GM21447 (cell line): ENCODE results near the gene NXPH4.

ENCODE experiments used
- ATAC-seq: cut with Tn5 transposase; IDR thresholded peaks from one replicate; pipeline ENCODE4 v1.9.1; 2021; ENCODE audit not compliant: unreplicated experiment

Gene NXPH4

GRCh38 chr12:57230381-57231155 is 14.0 kb downstream of the NXPH4 start:
- ATAC-seq: no peak

- ATAC-seq: no peak
Measured at GRCh38 chr12:57231276-57232021, 14.9 kb downstream of the NXPH4 start.

DNA sequence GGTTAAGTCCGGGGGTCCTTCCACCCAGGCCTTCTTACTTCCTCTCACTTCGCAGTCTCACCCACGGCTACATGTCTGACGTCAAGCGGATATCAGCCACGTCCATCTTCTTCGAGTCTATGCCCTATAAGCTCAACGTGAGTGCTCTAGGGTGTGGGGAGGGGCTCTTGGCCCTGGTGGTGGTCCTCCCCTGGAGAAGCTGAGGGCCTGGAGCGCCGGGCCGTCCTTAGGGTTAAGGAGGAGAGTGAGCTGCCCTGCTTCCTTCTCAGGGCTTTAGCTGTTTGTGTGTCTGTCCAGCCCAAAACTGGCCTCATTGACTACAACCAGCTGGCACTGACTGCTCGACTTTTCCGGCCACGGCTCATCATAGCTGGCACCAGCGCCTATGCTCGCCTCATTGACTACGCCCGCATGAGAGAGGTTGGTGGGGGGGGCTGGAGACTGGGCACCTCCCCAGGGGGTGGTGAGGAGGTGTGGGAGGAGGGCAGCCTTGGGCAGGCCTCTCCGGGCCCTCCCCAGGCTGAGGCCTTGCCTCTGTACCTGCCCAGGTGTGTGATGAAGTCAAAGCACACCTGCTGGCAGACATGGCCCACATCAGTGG is 15.7 kb downstream of the NXPH4 start:
- no peak for ATAC-seq

DNA sequence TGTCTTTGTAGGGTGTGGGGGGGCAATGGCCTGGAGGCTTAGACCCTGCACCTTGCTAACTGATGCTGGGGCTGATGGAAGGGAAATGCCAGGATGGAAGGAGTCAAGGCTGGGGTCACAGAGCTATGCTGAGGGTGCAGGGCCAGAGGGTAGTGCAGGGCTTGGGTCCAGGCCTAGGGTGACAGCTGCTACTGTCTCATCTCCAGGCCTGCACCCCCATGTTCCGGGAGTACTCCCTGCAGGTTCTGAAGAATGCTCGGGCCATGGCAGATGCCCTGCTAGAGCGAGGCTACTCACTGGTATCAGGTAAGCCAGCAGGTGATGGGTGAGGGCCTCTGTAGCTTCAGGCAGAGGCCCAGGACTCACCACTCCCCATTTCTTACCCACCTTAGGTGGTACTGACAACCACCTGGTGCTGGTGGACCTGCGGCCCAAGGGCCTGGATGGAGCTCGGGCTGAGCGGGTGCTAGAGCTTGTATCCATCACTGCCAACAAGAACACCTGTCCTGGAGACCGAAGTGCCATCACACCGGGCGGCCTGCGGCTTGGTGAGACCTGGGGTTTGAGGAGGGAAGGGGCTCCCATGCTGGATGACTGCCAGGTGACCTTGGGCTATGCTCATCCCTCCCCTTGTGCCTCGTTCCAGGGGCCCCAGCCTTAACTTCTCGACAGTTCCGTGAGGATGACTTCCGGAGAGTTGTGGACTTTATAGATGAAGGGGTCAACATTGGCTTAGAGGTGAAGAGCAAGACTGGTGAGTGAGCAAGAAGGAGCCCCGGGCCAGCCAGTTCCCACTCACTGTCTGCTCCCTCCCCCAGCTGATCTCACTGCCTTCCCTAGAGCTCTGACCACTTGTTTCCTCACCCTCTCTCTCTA is 17.0 kb downstream of the NXPH4 start:
- no peak for ATAC-seq

GRCh38 chr12:57234233-57234570 is 17.6 kb downstream of the NXPH4 start:
- no peak for ATAC-seq

DNA sequence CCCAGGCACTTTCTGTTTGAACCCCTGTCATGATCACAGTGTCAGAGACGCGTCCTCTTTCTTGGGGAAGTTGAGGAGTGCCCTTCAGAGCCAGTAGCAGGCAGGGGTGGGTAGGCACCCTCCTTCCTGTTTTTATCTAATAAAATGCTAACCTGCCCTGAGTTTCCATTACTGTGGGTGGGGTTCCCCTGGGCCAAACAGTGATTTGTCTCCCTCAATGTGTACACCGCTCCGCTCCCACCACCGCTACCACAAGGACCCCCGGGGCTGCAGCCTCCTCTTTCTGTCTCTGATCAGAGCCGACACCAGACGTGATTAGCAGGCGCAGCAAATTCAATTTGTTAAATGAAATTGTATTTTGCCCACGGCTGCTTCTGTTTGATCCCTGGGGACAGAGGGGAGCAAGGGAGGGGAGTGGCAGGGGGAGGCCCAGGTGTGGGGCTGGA is 18.0 kb downstream of the NXPH4 start:
- ATAC-seq: no peak

DNA sequence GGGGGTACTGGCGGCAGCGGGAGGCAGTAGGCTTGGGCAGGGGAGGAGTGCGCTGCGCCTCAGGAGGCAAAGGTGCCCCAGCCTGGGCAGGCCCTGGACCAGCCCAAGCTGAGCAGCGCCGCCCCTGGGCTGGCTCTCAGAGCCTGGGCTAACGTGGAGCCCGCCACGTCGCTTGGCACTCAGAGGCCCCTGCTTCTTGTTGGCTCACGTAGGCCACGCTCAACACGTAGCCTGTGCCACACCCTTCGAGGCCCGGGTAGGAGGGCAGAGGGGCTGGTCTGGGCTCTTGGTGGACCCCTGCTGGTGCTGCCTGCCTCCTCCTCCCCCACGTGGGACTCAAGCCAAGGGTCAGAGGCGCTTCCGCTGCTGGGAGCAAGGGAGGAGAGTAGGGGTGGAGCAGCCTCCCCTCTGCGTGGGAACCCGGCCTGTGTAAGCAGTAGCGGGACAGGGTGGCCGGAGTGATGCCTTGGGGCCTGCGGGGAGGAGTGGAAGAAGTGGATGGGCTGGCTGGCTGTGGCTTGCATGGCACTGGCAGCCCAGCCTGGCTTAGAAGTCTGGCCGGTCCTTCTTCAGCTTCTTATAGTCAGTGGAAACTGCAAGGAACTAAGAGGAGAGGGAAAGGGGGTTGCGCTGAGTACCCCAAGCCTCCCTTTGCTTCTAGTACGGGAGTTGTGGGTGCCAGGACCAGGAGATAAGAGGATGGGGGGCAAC is 18.6 kb downstream of the NXPH4 start:
- ATAC-seq: no peak

- no peak for ATAC-seq
Measured at GRCh38 chr12:57235728-57236131, 19.1 kb downstream of the NXPH4 start.

- ATAC-seq: no peak
Measured at GRCh38 chr12:57236201-57236924, 19.8 kb downstream of the NXPH4 start.

DNA sequence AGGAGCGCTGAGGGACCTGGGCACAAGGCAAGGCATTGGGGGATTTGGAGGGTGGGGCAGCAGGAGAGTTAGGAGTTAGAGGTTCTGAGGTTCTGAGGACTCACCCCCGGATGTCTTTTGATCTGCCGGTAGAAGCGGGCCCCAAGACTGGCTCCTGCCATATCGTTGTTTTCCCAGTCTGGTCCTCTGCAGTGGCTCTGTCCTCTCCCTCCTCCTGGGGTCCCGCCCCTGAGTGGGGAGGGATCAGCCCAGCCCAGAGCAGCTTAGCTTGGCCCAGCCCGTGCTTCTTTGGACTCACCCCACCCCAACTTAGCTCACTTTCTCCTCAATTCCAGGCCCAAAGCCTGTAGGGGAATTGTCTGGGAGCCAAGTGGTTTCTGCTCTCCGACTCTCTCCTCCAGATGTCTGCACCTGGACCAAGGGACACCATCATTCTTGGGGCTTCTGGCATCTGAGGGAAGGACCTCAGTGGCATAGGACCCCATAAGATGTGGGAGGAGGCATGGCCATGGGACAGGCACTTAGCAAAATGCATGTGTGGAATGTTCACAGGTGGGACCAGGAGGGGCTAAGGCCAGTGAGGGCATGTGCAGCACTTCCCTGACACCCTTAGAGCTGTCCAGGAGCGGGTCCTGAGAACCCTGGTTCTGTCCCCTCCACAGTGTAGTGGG is 20.5 kb downstream of the NXPH4 start:
- no peak for ATAC-seq

GRCh38 chr12:57237596-57237931 is 21.0 kb downstream of the NXPH4 start:
- ATAC-seq: no peak

GRCh38 chr12:57237932-57238853 is 21.6 kb downstream of the NXPH4 start:
- no peak for ATAC-seq

GRCh38 chr12:57238854-57239554 is 22.4 kb downstream of the NXPH4 start:
- peak; percentile 45 for ATAC-seq

DNA sequence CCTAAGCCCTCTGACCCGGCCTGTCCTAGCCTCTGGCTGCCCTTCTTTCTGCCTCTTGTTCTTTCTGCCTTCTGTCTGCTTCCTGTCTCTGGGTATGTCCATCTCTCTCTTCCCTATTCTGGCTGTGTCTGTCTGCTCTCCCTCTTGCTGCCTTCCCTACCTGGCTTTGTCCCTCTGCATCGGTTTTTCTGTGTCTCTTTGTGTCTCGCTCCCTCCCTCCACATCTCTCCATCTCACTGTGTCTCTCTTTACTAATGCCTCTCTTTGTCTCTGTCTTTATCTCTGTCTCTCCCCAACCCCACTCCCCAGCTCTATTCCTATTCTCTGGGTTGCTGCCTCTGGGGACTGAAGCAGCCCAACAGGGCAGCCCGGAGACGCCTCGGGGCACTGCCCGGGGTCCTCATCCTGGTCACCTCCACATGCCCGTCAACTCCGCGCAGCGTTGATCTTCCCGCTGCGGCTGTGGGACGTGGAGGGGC is 23.0 kb downstream of the NXPH4 start:
- ATAC-seq: no peak

- ATAC-seq: no peak
Measured at GRCh38 chr12:57240066-57240921, 23.7 kb downstream of the NXPH4 start.

DNA sequence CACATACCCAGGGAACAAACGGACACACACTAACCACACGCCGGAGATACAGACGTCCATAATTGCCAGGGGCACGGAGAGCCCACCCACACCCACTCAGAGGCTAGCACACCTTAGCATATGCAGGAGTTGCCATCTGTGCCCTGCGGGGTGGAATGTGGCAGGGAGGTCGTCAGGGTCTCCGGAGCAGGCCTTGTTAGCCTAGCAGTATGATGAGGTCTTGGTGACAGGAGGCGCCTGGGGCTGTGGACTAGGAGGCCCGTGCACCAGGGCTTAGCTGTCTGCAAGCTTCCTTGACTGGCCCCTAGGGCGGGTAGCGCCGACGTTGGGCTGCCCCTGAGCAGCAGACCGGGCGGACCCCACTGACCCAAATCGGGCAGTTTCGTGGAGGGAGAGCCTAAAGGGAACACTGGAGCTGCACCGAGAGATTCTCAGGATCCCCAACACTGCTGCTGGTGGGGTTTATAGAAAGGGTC is 24.4 kb downstream of the NXPH4 start:
- ATAC-seq: no peak
